ENCODE results near the gene MAIP1. TPM values are rescaled to one million over a fixed set of nuclear protein-coding genes. Genes with fewer than 3 reads are reported as not detected.
A peak's percentile ranks its signal among the peaks of the same experiment; 100 is the strongest.
"Not testable (repeated sequence)": the region's sequence is repeated elsewhere in the genome, so short reads cannot be mapped to it uniquely, and the experiment has no call there.

The MAIP1 gene
- total and polyA plus RNA-seq, 2 donors (not counting 1 experiment from before 2014, with no cell fraction given) = 14.5 to 24.8 TPM

DNA sequence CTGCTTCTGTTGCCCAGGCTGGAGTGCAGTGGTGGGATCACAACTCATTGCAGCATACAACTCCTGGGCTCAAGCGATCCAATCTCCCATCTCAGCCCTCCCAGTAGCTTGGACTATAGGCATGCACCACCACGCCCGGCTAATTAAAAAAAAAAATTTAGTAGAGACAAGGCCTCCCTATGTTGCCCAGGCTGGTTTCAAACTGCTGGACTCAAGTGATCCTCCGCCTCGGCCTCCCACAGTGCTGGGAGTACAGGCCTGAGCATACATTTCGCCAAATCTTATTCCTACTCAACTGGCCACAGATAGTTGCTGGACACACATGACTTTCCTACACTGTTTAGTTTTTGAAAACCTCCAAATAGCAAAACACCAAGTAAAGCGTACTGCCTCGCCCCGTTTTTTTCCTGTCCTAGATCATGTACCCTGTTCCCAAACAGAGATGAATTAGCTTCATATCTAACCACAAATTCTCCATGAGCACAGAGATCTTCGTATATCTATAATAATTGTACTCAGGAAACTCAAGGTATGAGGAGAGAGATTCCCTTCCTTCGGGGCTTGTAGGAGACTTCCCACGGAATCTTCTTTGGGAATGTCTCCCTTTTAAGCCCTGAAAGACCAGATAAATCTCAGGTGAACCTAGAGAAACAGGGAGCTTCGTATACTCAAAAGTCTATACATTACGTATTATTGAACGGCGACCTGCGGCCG lies 44.9 kb upstream of the MAIP1 start:
- TF ChIP-seq EZH2 (IDR thresholded peaks at IDR 0.05; ENCODE audit: low read length, missing control alignments) = no peak
- TF ChIP-seq, protein P1, sequence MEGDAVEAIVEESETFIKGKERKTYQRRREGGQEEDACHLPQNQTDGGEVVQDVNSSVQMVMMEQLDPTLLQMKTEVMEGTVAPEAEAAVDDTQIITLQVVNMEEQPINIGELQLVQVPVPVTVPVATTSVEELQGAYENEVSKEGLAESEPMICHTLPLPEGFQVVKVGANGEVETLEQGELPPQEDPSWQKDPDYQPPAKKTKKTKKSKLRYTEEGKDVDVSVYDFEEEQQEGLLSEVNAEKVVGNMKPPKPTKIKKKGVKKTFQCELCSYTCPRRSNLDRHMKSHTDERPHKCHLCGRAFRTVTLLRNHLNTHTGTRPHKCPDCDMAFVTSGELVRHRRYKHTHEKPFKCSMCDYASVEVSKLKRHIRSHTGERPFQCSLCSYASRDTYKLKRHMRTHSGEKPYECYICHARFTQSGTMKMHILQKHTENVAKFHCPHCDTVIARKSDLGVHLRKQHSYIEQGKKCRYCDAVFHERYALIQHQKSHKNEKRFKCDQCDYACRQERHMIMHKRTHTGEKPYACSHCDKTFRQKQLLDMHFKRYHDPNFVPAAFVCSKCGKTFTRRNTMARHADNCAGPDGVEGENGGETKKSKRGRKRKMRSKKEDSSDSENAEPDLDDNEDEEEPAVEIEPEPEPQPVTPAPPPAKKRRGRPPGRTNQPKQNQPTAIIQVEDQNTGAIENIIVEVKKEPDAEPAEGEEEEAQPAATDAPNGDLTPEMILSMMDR (conservative IDR thresholded peaks at IDR 0.05 in 1 of 2, IDR thresholded peaks at IDR 0.05 in 1 of 2; ENCODE audit: low read depth in 1 of 2, low read length in 2 of 2) = no peak
- peak overlapping the region; percentile 91 for H3K27ac ChIP-seq (ENCODE audit: insufficient read depth, low read length)
- H3K9me3 ChIP-seq (ENCODE audit: control insufficient read depth, insufficient read depth, low read depth, low read length) = no peaks in the 10 kb centered on the region
- DNase-seq (ENCODE audit: low read depth in 2 of 2) = no peak
- no peaks in the 10 kb centered on the region for H4K20me1 ChIP-seq (ENCODE audit: control insufficient read depth, extremely low read depth, insufficient read depth, low read length)
- H3K4me3 ChIP-seq (replicated peaks in 1 of 4; ENCODE audit: control extremely low read depth in 1 of 4, insufficient read depth in 1 of 4, low read depth in 3 of 4, low read length in 4 of 4) = peak overlapping the region; percentile 24 to 82 (median 56)
- no peak overlapping the region for H3K9ac ChIP-seq (ENCODE audit: insufficient read depth, low read length)
- H2AFZ ChIP-seq (ENCODE audit: low read length) = peak overlapping the region; percentile 50
- H3K27me3 ChIP-seq (ENCODE audit: control insufficient read depth, insufficient read depth, low read length) = no peaks in the 10 kb centered on the region
- peak overlapping the region; percentile 53 for H3K4me2 ChIP-seq (ENCODE audit: extremely low read depth, insufficient read depth, low read length)
- H3K4me1 ChIP-seq (ENCODE audit: control insufficient read depth, extremely low read depth, insufficient read depth, low read length) = no peaks in the 10 kb centered on the region
- no peaks in the 10 kb centered on the region for H3K36me3 ChIP-seq (ENCODE audit: control insufficient read depth, insufficient read depth, low read length)
- peaks cover 34% of the 10 kb centered on the region for H3K79me2 ChIP-seq (ENCODE audit: control insufficient read depth, insufficient read depth, low read length)

DNA sequence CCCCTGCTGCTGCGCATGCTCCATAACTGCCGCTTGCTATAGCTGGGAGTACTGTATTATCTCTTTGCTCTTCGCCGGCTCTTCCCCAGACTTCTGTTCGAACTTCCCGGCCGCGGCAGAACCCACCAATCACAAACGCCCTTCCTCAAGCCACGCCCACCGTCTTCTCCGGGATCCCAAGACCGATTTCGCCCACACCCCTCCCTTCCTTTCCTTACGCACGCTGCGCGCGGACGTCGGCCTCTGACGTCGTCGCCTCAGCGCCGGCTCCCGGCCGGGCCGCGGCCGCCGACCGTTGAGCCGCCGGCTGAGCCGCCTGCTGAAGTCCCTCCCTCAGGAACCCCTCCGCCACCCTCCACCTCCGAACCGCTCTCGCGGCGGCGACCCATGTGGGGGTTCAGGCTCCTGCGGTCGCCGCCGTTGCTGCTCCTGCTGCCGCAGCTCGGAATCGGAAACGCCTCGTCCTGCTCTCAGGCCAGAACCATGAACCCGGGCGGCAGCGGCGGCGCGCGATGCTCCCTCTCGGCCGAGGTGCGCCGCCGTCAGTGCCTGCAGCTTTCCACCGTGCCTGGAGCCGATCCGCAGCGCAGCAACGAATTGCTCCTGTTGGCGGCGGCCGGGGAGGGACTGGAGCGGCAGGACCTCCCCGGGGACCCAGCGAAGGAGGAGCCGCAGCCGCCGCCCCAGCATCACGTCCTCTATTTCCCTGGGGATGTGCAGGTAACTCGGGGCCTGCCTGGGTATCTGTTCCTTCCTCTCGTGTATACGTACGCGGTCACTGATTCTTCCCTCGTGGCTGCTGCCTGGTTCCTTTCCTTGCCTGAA lies 44.1 kb upstream of the MAIP1 start, which contains the start of gene C2orf69:
TSS of gene C2orf69 (plus strand) at position 242 of the 825 bp plus-strand sequence. CDS start at position 388, 146 bp downstream.
- peak; percentile 95 to 97 for DNase-seq (ENCODE audit: low read depth in 2 of 2)
- Histone ChIP-seq H3K36me3 (ENCODE audit: control insufficient read depth, insufficient read depth, low read length) (no peaks in the 10 kb centered on the region), H2AFZ (ENCODE audit: low read length) (peak within 1 kb of the TSS; percentile 87), H3K4me3 (replicated peaks in 1 of 4; ENCODE audit: control extremely low read depth in 1 of 4, insufficient read depth in 1 of 4, low read depth in 3 of 4, low read length in 4 of 4) (peak within 1 kb of the TSS; percentile 77 to 88 (median 84)), H3K27me3 (ENCODE audit: control insufficient read depth, insufficient read depth, low read length) (no peaks in the 10 kb centered on the region), H3K9ac (ENCODE audit: insufficient read depth, low read length) (peak within 1 kb of the TSS; percentile 95), H3K9me3 (ENCODE audit: control insufficient read depth, insufficient read depth, low read depth, low read length) (no peaks in the 10 kb centered on the region), H3K79me2 (ENCODE audit: control insufficient read depth, insufficient read depth, low read length) (peaks cover 40% of the 10 kb centered on the region), H3K4me2 (ENCODE audit: extremely low read depth, insufficient read depth, low read length) (peak within 1 kb of the TSS; percentile 92), H4K20me1 (ENCODE audit: control insufficient read depth, extremely low read depth, insufficient read depth, low read length) (no peaks in the 10 kb centered on the region), H3K4me1 (ENCODE audit: control insufficient read depth, extremely low read depth, insufficient read depth, low read length) (no peaks in the 10 kb centered on the region), H3K27ac (ENCODE audit: insufficient read depth, low read length) (peak within 1 kb of the TSS; percentile 91)
- TF ChIP-seq, protein P1 (conservative IDR thresholded peaks at IDR 0.05 in 1 of 2, IDR thresholded peaks at IDR 0.05 in 1 of 2; ENCODE audit: low read depth in 1 of 2, low read length in 2 of 2) = no peak
- TF ChIP-seq EZH2 (IDR thresholded peaks at IDR 0.05; ENCODE audit: low read length, missing control alignments) = no peak

DNA sequence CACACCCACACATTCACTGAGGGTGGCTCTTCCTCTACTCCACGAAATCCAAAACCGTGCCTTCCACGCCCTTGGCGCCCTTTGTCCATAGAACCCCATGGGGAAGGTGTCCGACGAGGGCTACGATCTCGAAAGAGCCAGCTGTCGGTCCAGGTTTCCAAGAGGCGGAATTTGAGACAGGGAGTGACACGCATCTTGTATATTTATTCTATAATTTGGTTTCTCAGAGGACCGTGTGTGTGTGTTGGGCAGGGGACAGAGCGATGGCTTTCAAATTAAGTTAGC lies 43.6 kb upstream of the MAIP1 start:
- peak overlapping the region; percentile 91 for H3K27ac ChIP-seq (ENCODE audit: insufficient read depth, low read length)
- H3K27me3 ChIP-seq (ENCODE audit: control insufficient read depth, insufficient read depth, low read length) = no peaks in the 10 kb centered on the region
- H2AFZ ChIP-seq (ENCODE audit: low read length) = peak overlapping the region; percentile 87
- peaks cover 46% of the 10 kb centered on the region for H3K79me2 ChIP-seq (ENCODE audit: control insufficient read depth, insufficient read depth, low read length)
- H4K20me1 ChIP-seq (ENCODE audit: control insufficient read depth, extremely low read depth, insufficient read depth, low read length) = no peaks in the 10 kb centered on the region
- H3K9me3 ChIP-seq (ENCODE audit: control insufficient read depth, insufficient read depth, low read depth, low read length) = no peaks in the 10 kb centered on the region
- peak overlapping the region; percentile 92 for H3K4me2 ChIP-seq (ENCODE audit: extremely low read depth, insufficient read depth, low read length)
- no peak for TF ChIP-seq EZH2 (IDR thresholded peaks at IDR 0.05; ENCODE audit: low read length, missing control alignments)
- TF ChIP-seq, protein P1 (conservative IDR thresholded peaks at IDR 0.05 in 1 of 2, IDR thresholded peaks at IDR 0.05 in 1 of 2; ENCODE audit: low read depth in 1 of 2, low read length in 2 of 2) = no peak
- H3K4me3 ChIP-seq (replicated peaks in 1 of 4; ENCODE audit: control extremely low read depth in 1 of 4, insufficient read depth in 1 of 4, low read depth in 3 of 4, low read length in 4 of 4) = peak overlapping the region; percentile 77 to 88 (median 84)
- DNase-seq (ENCODE audit: low read depth in 2 of 2) = no peak
- no peaks in the 10 kb centered on the region for H3K4me1 ChIP-seq (ENCODE audit: control insufficient read depth, extremely low read depth, insufficient read depth, low read length)
- H3K36me3 ChIP-seq (ENCODE audit: control insufficient read depth, insufficient read depth, low read length) = peaks cover 1% of the 10 kb centered on the region
- H3K9ac ChIP-seq (ENCODE audit: insufficient read depth, low read length) = peak overlapping the region; percentile 95

DNA sequence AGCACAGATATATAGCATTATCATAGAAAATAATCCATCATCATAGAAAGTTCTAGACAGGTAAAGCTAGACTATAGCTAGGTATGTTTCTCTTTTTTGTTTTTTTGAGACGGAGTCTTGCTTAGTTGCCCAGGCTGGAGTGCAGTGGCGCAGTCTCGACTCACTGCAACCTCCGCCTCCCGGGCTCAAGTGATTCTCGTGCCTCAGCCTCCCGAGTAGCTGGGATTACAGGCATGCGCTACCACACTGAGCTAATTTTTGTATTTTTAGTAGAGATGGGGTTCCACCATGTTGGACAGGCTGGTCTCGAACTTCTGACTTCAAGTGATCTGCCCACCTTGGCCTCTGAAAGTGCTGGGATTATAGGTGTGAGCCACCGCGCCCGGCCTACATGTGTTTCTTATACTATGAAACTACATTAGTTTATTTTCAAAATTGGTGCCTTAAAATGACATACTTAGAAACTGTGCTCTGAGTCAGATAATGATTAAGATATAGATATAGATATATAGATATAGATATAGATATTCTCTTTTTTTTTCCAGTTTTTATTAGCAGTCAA lies 42.7 kb upstream of the MAIP1 start:
- not testable (repeated sequence) for H3K27ac ChIP-seq (ENCODE audit: insufficient read depth, low read length); H2AFZ ChIP-seq (ENCODE audit: low read length); H3K27me3 ChIP-seq (ENCODE audit: control insufficient read depth, insufficient read depth, low read length); H3K36me3 ChIP-seq (ENCODE audit: control insufficient read depth, insufficient read depth, low read length); H3K9me3 ChIP-seq (ENCODE audit: control insufficient read depth, insufficient read depth, low read depth, low read length); DNase-seq (ENCODE audit: low read depth in 2 of 2); H3K9ac ChIP-seq (ENCODE audit: insufficient read depth, low read length); H3K4me1 ChIP-seq (ENCODE audit: control insufficient read depth, extremely low read depth, insufficient read depth, low read length); H4K20me1 ChIP-seq (ENCODE audit: control insufficient read depth, extremely low read depth, insufficient read depth, low read length)
- H3K4me3 ChIP-seq (replicated peaks in 1 of 4; ENCODE audit: control extremely low read depth in 1 of 4, insufficient read depth in 1 of 4, low read depth in 3 of 4, low read length in 4 of 4) = peak overlapping the region; percentile 77 to 88 (median 84)
- peak overlapping the region; percentile 92 for H3K4me2 ChIP-seq (ENCODE audit: extremely low read depth, insufficient read depth, low read length)
- peaks cover 53% of the 10 kb centered on the region for H3K79me2 ChIP-seq (ENCODE audit: control insufficient read depth, insufficient read depth, low read length)

All from fibroblast of lung (primary cell).